GF-D8 (cell line): Measurements from ENCODE around the gene CFAP46.
"Not testable (repeated sequence)": the region's sequence is repeated elsewhere in the genome, so short reads cannot be mapped to it uniquely, and the experiment has no call there.

Experiments used
- DNase-seq: peaks from one replicate; lab custom pipeline; 2025; lab: John Stamatoyannopoulos, UW

The CFAP46 gene

DNA sequence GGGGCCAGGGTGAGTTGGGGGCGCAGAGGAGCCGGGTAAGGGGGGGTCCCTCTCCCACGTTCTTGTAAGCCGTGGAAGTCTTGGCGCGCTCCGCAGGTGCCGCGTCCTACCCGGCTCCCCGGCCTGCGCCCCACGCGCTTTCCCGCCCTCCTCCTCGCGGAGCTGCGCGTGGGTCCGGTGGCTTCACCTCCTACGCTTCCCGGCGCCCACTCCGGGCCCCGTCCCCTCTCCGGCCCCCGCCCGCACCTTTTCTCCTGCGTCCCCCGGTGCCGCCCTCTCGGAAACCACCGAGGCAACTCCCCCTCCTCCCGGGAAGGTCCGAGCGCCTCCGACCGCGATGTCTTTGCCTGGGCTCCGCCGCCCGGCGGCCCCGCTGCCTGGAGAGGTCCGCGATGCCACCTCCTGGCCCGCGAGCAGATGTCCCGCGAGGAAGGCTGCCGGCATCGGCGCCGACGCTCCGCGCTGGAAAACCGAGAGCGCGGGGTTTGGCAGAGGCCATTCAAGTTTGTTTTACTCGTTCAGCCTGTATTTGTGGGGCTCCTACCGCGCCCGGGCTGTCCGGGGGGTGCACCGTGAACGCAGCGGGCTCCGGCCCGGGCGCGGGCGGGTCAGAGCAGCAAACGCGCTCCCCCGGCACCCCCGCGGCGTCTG is 154.1 kb downstream of the CFAP46 start:
- DNase-seq: no peak

DNA sequence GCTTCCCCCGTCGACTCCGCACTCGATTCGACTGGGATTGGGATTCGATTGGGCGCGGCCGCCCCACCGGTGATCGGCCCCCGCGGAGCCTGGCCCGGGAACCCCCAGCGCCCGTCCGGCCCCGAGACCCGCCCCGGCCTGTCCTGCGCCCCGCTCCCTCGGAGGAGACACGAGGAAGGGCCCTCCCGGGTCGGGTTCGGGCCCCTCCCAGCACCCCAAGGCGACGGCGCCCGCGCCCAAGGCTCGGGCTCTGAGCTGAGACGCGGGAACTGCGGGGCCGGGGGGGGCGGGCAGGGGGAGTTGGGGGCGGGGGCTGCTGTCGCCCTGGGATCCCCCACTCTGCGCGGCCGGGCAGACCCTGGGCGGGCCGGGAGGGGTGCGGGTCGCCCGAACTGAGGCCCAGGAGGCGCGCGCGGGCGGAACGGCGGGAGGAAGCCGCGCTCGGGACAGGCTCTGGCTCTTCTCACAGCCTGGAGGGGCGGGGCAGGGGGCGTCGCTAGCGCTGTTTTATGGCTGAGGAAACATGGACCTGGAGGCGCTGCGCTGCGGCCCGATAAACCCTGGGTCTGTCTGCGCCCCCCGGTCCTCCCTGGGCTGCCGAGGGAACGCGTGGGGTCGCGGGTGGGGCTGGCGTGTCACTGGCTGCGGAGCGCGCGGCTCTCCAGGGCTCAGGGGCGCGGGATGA is 154.7 kb downstream of the CFAP46 start:
- DNase-seq: no peak

DNA sequence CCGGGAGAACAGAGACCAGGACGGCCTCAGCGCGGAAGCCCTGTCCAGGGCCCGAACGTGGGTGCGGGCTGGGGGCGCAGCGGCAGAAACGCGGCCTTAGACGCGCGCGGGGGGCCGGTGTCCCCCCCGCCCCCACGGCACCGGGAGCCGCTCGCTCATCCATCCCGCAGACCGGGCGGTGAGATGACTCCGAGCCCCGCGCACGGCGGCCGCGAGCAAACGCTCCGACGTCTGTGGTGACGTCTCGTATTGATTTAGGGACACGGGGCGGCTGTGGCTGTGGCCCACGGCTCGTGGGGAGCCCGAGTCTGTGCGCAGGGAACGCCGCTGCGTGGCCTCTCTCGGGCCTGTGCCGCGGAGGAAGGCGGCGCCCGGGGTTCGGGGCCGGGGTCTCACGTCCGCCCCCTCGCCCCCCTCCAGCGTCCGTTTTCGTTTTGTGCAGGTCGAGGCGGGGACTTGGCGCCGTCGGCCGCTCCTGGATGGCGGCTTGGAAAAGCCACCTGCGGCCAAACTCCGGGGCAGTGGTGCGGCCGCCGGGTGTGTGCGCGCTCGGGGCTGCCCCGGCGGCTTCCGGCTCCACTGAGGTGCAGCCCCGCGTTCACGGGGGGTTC is 155.4 kb downstream of the CFAP46 start:
- no peak for DNase-seq

DNA sequence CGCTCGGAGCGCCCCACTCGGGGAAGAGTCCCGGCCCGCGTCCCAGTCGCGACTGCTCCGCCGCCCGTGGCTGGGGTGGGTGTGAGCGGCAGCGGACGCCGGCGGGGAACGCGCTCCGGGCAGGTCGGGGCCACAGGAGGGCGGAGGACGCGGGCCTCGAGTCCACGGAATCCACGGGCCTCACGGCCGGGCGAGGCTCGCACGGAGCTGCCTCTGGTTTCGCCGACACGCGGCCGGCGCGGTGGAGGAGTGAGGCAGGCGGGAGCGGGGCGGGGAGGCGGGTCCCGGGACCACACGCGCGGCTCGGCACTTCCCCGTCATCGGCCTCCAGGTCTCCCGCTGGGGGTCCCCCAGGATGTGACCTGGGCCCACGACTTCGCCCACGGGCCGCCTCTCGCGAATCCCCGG is 155.9 kb downstream of the CFAP46 start:
- DNase-seq: no peak

DNA sequence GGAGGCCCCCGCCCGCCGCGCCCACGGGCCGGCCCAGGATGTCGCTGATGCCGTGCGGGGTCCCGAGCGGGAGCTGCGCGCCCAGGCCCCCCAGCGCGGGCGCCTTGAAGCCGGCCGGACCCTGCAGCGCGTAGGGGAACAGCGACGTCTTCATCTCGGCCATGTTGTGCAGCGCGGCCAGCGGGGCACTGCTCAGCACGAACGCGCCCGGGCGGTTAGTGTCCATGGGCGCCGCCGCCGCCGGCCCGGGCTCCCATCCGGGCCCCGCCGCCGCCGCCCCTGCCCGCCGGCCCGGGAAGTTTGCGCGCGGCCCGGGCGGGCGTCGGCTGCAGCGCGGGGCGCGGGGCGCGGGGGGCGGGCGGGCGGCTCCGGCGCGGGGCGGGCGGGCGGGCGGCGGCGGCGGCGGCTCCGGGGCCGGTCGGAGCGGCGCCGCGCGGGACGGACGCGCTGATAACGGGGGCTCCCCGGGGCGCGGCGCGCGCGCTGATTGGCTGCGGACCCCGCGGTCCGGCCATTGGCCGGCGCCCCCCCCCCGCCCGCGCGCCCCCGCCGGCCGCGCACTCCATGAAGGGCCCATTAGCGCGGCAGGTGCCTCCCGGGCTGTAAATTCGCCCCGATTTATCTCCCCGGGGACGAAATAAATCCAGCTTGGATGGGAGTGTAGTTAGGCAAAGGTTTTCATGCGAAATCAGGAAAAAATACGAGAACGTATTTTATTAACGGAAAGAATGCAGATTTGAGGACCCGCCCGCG is 156.5 kb downstream of the CFAP46 start, which contains the start of gene NKX6-2:
Gene NKX6-2 (minus strand): TSS at position 425 of the 753 bp plus-strand sequence. CDS start 199 bp downstream, at position 226.
- DNase-seq: no peak

DNA sequence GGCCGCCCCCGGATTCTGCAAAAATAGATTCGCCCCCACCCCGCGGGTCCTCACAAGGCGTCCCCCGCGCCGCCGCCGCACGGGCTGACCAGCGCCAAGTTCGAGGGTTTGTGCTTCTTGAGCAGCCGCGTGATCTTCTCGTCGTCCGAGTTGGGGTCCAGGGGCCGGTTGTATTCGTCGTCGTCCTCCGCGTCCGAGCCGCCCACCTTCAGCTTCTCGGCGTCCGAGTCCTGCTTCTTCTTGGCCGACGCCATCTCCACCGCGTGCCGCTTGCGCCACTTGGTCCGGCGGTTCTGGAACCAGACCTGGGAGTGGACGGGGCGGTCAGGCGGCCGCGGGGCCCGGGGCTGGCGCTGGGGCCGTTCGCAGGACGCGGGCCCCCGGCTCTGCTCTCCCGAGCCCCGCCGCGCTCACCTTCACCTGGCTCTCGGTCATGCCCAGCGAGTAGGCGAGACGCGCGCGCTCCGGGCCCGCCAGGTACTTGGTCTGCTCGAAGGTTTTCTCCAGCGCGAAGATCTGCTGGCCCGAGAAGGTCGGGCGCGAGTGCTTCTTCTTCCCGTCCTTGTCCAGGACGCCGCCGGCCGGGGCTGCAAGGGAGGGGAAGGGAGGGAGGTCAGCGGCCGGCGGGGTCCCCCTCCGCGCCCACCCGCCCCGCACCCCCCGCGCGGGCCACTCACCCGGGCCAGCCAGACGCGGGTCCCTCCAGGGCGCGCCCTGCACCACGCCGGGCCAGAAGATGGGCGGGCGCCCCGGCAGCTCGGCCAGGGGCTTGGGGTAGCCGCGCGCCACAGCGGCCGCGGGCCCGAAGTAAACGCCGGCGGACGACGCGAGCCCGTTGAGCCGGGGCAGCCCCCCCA is 157.3 kb downstream of the CFAP46 start:
- no peak for DNase-seq

DNA sequence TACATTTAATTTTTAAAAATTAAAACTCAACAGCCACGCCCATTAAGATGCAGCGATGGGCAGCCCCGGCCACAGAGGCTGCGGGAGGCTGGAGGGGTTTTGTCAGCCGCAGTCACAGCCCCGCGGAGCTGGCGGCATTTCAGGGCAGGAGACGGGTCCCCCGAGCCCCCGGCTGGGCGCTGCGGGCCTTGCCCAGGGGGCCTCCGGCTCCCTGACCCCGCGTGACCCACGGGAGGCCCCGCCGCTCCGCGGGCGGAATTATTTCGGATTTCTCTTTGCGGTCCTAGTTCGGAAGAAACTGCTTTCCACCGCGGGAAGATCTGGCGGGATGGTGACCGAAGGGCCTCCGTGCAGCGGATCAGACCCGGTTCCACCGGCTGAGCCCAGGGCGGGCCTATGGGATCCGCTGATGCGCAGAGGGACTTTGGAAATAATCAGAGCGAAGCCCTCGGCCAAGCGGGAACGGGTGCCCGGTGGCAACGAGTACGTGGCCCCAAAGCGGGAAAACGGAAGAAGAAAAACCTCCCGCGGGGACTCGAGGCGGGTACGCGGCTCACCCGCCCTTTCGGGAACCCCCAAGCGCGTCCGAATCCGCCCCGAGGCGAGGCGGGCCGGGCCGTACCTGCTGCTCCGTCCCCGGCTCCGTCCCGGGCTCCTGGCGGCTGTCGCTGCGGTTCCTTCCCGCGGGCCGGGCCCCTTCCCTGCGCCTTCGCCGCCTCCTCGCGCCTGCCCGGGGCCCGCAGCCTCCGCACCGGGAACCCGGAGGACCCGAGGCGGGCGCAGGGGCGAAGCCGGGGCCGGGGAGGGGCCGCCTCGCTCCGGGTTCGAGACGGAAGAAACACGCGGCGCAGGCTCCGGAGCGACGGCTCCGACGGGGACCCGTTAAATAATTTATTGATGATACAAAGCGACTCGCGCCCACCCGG is 158.2 kb downstream of the CFAP46 start:
- no peak for DNase-seq

DNA sequence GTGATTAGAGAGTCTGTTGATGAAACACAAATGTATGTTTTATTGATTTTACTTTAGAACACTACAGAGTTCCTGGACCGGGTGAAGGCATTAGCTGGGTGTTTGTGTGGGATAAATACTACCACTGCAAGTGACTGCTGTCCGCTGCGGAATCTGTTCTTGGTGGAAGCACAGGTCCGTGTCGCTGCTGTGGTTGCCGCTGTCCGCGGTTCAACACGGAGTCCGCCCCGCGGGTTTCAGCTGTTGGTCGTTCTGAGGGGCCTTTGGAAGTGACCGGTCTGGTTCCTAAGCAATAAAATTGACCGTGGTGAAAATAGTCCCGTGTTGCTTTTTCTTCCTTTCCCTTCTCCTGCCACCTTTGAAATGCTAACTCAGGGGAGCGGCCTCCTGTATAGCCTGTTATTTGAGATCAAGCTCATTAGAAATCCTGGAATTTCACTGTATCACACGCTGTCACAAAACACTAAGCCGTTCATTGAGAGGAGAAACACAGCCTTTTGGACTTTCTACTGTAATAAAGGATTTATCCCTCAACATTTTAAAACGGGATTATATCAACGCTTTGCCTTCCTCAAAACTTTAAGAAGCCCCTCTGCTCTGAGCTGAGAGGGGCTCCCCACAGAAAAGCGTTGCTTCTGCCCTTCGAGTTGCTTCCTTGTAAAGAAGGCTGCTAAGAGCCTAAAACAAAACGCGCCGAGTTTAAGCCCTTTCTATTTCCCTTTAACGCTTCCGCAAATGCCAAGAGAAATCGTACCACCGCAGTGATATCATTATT is 159.0 kb downstream of the CFAP46 start:
- DNase-seq: no peak

DNA sequence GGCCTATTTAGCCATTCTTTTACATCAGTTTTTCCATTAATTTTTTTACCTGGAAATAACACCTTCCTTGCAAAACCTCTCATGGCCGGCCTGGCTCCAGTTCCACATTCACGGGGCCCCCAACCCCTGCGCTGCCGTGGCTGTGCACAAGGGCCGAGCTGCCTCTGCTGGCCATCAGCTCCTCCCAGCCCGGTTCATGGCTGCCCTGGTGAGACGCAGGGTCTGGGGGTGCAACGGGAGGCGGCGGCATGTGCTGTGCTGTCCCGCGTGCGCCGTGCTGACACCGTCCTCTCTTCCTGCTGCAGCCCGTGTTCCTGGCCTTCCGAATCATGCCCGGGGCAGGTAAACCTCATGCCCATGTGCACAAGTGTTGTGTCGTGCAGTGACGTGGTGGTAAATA is 160.8 kb downstream of the CFAP46 start:
- DNase-seq: no peak

DNA sequence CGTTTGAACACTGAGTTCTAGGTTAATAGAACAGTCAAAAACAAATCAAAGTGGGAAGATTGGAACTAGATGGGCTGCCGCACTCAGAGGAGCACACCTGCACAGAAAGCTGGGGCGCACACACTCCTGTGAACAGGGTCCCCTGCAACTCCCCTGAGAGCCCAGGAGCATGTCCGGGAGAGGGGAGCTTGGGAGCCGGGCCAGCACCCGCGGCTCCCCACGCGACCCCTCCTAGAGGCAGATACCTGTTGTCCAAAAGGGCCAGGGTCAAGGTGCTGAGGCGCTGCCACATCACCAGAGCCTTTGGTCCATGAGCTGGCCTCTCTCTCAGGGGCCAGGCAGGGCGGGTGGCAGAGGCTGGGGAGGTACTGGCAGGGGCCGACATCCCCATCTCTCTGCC is 162.0 kb downstream of the CFAP46 start:
- DNase-seq: no peak

DNA sequence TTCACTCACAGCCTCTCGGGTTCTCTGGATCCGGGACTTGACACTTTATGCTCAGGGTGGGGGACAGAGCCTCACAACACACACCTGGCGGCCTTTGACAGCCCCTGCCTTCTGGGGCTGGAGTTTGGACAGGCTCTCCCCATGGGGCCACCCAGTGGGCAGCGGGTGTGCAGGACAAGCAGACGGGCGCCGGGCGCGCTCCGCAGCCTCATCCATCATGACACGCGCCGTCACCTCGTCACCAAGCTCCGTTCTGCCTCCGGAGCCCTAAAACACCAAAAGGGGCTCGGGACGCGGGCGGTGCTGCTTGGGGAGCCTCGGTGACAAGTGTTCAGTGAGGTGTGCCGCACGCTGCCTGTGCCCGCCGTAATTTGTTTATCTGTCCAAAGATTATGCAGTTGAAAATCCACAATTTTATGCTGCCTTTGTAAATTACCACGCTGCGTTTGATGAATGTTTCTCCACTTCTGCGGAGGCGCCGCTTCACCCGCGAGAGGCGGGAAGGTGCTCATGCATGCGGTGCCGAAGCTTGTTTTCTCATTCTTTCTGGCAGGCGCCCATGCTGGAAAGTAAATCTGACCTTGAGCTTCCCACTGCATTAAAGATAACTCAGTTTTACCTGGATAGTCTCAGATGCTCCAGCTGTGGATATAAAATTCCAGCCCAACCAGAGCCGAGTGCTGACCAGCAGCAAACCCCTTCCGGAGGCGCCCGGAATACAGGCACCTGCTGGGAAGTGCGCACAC is 162.6 kb downstream of the CFAP46 start:
- no peak for DNase-seq

DNA sequence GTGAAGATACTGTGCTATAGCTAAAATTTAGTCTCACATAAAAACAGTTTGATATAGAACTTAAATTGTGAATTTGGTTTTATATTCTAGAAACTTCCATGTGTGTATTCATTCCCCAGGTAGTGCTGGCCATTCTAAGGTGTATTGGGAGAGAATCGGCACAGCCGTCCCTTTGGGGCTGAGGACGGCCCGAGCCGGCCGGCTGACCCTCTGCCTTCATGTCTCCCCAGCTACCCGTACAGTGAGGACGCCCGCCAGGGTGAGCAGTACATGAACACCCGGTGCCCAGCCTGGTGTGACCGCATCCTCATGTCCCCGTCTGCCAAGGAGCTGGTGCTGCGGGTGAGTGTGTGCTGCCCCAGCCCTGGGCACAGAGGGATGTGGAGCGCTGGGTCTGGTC is 164.9 kb downstream of the CFAP46 start:
- no peak for DNase-seq

DNA sequence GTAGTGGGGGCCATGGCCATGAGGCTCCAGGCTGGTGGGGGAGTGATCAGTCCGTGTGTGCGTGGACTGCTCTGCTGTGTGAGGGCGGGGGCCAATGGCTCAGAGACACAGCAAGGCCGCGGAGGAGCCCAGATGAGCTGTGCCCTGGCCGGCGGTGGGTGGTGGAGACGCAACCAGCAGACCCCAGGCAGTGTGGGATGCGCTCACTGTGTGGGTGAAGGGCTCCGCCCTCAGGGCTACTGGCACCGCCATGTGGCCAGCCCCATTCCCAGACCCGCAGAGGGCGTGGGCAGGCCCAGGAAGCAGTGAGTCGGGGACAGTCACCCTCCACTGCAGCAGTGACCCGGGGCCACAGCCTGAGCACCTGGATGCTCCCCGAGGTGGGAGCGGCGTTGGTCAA is 165.5 kb downstream of the CFAP46 start:
- no peak for DNase-seq

DNA sequence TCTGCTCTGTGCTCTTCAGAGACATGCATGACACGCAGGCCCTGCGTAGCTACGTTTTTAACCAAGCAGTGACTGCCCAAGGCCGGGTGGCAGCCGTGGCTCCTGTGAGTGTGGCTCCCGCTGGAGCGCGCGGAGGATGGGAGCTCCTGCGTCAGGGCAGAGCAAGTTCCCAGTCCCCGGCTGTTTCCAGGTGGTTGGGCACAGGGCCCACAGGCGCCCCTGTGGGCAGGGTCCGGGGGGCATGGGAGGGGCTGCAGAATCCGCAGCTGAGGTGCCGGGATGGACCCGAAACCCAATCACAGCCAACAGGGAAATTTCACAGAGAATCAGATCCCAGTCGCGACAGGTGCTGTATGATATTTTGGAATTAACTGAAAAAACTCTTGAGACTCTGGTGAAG is 166.2 kb downstream of the CFAP46 start:
- DNase-seq: no peak

DNA sequence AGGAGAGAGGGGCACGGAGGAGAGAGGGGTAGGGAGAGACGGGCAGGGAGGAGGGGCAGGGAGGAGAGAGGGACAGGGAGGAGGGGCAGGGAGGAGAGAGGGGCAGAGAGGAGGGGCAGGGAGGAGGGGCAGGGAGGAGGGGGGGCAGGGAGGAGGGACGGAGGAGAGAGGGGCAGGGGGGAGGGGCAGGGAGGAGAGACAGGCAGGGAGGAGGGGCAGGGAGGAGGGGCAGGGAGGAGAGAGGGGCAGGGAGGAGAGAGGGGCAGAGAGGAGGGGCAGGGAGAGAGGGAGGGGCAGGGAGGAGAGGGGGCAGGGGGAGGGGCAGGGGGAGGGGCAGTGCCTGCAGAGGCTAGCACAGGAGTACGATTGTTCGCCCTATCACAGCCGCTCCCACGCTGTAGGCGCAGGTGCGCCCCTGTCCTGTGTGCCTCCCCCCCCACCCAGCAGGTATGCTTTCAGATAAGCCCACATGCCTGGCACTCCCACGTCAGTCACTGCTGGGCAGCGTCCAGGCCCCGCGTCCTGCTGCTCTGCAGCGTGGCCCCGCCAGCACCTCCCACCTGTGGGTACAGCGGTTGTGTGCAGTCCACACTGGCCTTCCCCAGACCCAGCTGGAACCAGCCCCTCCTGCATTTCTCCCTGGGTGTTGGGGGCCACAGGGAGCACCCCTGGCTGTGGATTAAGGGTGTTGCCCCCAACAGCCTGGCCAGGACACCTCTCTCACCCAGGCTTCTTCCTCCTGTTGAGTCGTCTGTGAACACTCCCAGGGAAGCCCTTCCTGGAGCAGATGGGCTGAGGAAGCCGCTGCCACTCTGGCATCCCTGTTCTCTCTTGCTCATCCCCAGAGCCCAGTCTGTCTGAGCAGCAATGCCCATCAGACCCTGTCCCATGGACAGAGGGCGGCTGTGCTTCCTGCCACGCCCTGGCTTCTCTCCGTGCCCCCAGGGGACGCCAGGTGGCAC is 167.2 kb downstream of the CFAP46 start:
- DNase-seq: no peak

DNA sequence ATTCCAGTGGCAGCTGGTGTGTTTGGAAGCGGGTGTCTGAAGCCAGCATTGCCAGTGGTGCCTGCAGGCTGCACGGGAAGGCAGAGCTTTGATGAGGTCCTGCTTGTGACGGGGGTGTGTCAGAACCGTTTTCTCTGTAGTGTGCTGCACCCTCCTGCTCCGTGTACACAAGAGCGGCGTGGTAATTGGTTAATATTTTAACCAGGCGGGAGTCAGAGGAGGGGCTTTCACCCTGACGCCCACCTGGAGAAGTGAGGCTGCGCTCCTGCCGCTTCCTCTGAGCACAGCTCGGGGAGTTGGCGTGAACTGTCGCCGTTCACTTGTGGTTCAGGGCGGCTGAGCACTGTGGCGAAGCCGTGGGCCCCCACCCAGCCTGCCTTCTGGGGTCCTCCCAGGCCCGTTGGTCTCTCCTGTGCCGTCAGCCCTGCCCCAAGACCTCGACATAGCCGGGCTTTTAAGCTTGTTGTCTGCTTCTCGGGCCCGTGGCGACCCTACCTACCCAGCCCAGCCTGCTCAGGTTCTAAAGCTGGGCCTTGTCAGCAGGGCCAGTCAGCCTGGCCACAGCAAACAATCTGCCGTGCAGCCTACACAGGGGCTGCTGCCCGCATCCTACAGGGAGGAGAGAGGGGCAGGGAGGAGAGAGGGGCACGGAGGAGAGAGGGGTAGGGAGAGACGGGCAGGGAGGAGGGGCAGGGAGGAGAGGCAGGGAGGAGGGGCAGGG is 168.0 kb downstream of the CFAP46 start:
- DNase-seq: no peak

DNA sequence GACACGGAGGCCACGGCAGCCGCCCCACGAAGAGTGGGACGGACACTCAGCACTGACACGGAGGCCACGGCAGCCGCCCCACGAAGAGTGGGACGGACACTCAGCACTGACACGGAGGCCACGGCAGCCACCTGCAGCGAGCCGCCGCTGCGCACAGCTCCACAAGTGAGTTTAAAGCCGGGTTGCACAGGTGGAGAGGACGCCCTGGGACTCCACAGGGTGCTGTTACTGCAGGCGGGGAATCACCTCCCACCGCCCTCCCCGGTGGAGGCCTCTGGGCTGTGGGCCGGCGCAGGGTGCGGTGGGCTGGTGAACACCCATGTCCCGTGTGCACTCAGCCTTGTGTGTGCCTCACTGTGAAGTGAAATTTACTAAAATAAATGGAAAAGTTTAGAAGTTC is 169.6 kb downstream of the CFAP46 start:
- not testable (repeated sequence) for DNase-seq
